T47D (cell line): ENCODE data around the gene SYCP2.
"Not testable (repeated sequence)": the region's sequence is repeated elsewhere in the genome, so short reads cannot be mapped to it uniquely, and the experiment has no call there.

Experiments
- DNase-seq, 2 experiments: peaks; one replicate each; pipeline versions ENCODE4 v3.0.0 to v3.0.0-alpha.2; 2011 to 2012; ENCODE audit warnings: low read depth in 1 of 2, low spot score in 1 of 2
- JUND ChIP-seq: IDR thresholded peaks from 2 replicates; pipeline ENCODE4 v1.6.1; 2012; ENCODE audit warnings: low read depth
- in situ Hi-C: cut with HindIII; loops from 2 replicates; pipeline ENCODE4 v1.10.0; 2016; ENCODE audit warnings: low sequenced_read_pairs, low pct_unique_long_range_greater_than_20kb

SYCP2 gene

DNA sequence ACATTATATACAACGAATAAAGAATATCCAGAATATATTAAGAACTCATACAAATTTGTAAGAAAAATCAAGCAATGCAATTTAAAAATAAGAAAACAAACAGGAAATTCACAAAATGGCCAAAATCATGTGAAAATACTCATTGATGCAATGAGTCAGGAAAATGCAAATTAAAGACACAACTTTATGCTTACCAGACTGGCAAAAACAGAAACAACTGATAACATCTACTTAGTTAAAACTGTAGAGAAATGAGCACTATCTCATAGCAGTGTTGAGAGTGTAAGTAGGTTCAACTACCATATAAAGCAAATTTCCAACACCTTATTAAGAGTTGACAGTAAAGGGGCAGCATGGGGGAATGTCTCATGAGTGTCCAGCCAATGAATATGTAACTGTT, 62.3 kb downstream of the SYCP2 start:
- in situ Hi-C loops: no loop called here
- TF ChIP-seq JUND: no peak
- no peak for DNase-seq

DNA sequence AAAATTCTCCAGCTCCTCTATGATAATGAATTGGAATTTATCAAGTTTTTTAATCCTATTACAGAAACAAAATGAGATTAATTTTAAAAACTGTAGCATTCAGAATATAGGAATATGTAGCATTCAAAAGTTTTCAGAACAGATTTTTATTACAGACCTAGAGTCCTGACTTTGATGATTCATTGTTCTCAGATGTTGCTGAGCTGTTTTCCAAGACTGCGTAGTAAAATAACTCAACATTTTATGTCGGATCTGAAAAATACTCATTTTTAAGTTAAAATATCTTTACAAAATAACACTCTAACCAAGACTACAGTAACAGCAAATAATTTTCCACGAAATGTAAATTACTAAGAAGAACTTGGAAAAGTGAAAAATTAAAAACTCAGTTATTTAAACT, 67.1 kb downstream of the SYCP2 start:
- DNase-seq: no peak
- TF ChIP-seq JUND: no peak
- in situ Hi-C loops: no loop called here

DNA sequence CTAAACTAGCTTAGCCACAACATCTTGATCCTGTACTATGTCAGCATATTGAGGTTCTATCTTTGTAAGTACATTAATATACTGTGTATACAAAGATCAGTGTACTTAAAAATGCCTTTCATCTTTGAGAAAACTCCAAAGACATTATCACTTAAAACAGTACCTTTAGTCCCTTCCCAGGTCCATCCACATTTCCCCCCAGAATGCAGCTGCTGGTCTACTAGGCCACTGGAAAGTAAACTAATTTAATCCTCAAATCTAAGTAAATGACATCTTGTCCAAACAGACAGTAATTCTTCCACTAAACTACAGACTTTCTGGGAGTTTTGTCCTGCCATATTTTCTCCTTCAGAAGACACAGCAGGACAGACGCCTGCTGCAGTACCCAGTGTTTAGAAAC, 68.7 kb downstream of the SYCP2 start:
- in situ Hi-C loops: no loop called here
- no peak for DNase-seq
- TF ChIP-seq JUND: no peak

DNA sequence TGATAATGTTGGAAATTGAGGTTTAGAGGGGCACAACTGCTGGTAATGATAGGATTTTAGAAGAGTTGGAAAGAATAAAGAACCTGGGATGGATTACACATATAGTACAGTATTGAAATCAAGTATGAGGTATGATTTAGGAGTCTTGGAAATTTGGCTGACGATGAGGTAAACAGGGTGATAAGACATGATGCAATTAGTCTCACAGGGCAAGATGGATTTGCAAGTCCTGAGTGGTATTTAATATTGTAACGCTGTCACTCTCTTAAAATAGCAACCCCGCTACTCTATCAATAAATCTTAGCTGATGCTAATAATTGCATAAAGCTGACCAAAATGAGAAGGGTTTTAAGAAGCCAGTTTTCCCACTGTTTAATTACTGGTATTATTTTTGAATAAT, 70.4 kb downstream of the SYCP2 start:
- no peak for TF ChIP-seq JUND
- DNase-seq: no peak
- in situ Hi-C loops: no loop called here

DNA sequence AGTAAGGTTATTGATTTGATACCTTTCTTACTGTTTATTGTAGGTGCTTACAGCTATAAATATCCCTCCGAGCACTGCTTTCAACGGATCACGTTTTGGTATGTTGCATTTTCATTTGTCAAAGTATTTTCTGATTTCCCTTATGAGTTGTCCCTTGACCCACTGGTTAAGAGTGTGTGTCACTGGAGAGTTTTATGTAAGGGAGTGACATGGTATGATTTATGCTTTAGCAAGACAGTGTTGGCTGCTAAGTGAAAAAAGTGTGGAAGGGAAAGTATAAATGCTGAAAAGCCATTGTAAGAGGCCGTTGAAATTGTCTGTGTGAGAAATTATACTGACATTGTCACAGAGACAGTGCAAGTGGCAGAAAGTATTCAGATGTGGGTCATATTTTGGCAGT, 72.0 kb downstream of the SYCP2 start:
- DNase-seq: no peak
- in situ Hi-C loops: no loop called here
- no peak for TF ChIP-seq JUND

DNA sequence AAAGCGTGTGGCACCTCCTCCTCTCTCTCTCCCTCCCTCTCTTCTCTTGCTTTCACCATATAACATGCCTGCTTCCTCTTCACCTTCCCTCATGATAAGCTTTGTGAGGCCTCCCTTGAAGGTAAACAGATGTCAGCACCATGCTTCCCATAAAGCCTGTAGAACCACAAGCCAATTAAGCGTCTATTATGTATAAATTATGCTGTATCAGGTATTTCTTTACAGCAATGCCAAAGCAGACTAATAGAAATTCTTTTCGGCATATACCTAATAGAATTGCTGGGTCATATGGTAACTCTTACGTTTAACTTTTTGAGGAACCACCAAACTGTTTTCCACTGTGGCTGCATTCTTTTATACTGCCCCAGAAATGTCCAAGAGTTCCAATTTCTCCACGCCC, 75.0 kb downstream of the SYCP2 start:
- in situ Hi-C loops: no loop called here
- TF ChIP-seq JUND: no peak
- no peak for DNase-seq

DNA sequence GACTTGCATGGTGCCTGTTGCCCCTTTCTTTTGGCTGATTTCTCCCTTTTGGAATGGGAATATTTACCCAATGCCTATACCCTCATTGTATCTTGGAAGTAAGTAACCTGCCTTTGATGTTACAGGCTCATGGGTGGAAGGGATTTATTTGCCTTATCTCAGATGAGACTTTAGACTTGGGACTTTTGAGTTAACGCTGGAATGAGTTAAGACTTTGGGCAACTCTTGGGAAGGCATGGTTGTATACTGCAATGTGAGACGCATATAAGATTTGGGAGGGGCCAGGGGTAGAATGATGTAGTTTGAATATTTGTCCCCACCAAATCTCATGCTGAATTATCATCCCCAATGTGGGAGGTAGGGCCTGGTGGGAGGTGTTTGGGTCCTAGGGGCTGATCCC, 75.5 kb downstream of the SYCP2 start:
- in situ Hi-C loops: no loop called here
- TF ChIP-seq JUND: no peak
- no peak for DNase-seq

DNA sequence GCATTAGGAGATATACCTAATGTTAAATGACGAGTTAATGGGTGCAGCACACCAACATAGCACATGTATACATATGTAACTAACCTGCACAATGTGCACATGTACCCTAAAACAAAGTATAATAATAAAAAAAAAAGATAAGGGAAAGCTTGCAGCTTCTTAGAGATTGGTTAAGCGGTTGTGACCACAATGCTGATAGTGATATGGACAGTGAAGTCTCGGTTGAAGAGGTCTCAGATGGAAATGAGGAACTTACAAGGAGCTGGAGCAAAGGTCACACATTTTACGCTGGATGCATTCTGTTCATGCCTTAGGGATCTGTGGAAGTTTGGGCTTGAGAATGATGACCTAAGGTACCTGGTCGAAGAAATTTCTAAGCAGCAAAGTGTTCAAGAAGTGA, 76.5 kb downstream of the SYCP2 start:
- DNase-seq, in situ Hi-C loops: not testable (repeated sequence)

DNA sequence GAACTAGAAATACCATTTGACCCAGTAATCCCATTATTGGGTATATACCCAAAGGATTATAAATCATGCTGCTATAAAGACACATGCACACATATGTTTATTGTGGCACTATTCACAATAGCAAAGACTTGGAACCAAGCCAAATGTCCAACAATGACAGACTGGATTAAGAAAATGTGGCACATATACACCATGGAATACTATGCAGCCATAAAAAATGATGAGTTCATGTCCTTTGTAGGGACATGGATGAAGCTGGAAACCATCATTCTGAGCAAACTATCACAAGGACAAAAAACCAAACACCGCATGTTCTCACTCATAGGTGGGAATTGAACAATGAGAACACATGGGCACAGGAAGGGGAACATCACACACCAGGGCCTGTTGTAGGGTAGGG, 76.9 kb downstream of the SYCP2 start:
- DNase-seq, in situ Hi-C loops: not testable (repeated sequence)

DNA sequence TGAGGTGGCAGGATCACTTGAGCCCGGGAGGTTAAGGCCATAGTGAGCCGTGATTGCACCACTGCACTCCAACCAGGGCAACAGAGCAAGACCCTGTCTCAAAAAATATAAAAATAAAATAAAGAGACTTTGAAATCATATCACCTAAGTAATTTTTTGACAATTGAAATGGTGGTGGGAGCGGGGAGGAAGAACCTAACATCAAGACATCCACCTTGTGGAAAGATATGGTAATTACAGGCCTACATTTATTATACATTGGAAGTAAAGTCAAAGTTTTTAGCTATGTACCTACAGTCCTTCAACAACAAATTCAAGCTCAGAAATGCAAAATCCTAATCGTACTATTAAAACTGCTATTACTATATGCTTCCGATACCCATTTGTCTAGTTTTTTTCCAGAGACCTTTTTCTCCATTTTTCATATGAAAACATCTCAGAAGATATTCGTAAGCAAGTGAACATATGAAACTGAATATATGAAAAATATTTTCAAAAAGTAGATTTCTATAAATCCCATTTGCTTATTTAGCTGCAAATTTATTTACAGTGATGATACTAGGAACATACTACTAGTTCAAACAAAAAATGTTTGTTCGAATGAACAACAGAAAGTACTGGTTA, 83.3 kb downstream of the SYCP2 start:
- DNase-seq: peak; percentile 50 to 68

DNA sequence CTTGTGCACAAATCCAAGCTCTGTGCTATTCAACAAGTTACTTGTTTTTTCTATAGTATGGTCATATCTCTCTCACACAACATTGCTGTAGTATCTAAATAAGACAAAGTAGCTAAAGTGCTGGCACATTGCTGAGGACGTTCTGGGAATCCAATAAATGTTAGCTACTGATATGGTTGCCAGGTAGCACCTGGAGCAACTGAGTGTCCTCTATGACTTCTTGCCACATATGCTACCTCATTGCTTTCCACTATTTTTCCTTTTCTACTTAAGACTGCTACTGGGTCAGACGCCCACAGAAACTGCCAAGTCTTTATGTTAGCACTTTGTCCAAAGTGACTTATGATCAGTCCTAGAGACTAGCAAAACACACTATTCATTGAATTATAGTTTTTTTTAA, 85.3 kb downstream of the SYCP2 start:
- TF ChIP-seq JUND: no peak
- in situ Hi-C loops: no loop called here
- DNase-seq: no peak

More for the DNA sequence above, 83.3 kb downstream of the SYCP2 start:
- no peak for TF ChIP-seq JUND
- in situ Hi-C loops: no loop called here

DNA sequence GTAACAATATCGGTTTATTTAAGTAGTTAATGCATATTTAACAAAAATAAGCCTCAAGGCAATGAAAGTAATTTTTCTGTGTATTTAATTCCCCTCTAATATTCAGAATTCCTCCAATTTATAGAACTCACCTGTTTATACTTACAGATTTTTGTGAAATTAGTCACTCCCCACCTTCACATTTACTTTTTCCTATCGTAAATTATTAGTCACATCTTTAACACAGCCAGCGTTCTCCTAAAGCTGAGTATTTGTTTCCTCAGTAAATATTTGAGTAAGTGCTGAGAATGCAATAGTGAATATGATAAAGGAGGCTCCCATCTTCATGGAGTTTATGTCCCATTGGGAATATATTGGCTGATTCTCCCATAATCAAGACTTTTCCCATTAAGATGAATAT, 88.0 kb downstream of the SYCP2 start:
- in situ Hi-C loops: no loop called here
- no peak for TF ChIP-seq JUND
- DNase-seq: no peak

DNA sequence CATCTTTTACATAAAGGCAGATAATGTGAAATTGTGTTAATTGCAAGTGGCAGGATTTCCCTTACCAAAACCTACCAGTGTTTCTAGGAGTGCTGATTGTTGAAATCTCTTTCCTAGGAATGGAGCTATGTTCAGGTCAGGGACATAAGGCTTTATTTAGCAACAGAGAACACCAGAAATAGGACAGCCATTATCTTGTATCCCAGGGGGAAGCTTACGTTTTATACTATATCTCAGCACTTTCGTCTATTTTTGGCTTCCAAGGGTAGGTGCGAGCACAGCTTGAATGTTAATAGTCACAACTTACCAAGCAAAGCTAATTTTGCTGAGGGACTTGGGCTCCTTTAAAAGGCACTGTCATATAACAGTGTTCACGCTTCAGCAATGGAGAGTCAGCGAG, 94.0 kb downstream of the SYCP2 start:
- in situ Hi-C loops: no loop called here
- DNase-seq: no peak
- TF ChIP-seq JUND: no peak

DNA sequence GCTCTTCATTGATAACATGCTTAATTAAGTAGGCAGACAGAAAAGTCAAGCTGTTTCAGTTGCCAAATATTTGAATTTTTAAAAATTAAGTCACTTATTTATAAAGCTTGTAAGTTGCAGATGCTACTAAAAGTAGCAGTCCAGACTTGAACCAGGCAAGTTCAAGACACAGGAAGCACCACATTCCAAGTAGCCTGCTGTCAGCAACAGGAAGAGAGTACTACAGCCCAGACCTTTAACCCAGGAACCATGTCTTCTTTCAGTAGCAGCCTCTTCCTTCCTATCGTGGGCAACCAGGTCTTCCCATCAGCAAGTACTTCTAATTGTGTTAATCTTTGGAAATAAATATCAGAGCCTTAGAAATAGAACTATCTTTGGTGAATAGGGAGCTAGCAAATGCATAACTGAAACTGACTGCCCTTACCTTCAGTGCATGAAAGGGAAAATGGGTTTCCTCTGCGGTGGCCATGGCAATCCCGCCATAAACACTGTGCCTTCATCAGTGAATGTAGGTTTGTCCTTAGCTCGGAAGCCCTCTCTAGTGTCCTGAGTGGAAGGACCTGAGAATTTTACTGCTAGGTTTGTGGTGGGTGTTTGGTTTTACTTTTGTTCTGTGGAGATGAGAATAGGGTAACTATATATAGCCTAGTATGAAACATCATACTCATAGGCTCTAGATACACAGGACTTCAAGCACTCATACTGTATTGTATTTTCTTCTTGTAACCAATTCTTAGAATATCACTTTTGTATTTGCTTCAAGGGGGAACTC, 95.6 kb downstream of the SYCP2 start:
- in situ Hi-C loops: no loop called here
- TF ChIP-seq JUND: no peak
- DNase-seq: no peak
